Suprapubic skin (tissue), 4 donors: ENCODE measurements around the gene PTPN14.

ENCODE experiments used
- CTCF ChIP-seq, 2 donors: fragments of 200-600 bp in 1 of 2; fragments of 450-650 bp in 1 of 2; sonication (generic) in 1 of 2; IDR thresholded peaks; one replicate each; pipeline ENCODE4 v1.5.1; 2016 to 2019; ENCODE audit warnings: antibody characterized with exemption in 2 of 2, mild to moderate bottlenecking in 1 of 2, moderate library complexity in 1 of 2
- EP300 ChIP-seq: sonication (generic); formaldehyde crosslinking; IDR thresholded peaks from one replicate; pipeline ENCODE4 v1.6.1; 2017; ENCODE audit warnings: antibody characterized with exemption
- POLR2AphosphoS5 ChIP-seq, 3 donors: sonication (generic); formaldehyde crosslinking; IDR thresholded peaks; one replicate each; pipeline ENCODE4 v1.6.1; 2017; ENCODE audit warnings: antibody characterized with exemption in 3 of 3

- TF ChIP-seq POLR2AphosphoS5 (IDR thresholded peaks at IDR 0.05) (no peak), EP300 (no peak), CTCF (IDR thresholded peaks at IDR 0.05) (no peak)
Measured at GRCh38 chr1:214587165-214587564, 35.8 kb upstream of the PTPN14 start.
